Measurements from ENCODE around the gene ZBED2. TPM values are rescaled to one million over a fixed set of nuclear protein-coding genes. Genes with fewer than 3 reads are reported as not detected.
A peak's percentile ranks its signal among the peaks of the same experiment; 100 is the strongest.
"Not testable (repeated sequence)": the region's sequence is repeated elsewhere in the genome, so short reads cannot be mapped to it uniquely, and the experiment has no call there.

Gene ZBED2, protein sequence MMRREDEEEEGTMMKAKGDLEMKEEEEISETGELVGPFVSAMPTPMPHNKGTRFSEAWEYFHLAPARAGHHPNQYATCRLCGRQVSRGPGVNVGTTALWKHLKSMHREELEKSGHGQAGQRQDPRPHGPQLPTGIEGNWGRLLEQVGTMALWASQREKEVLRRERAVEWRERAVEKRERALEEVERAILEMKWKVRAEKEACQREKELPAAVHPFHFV
- total RNA-seq: under 1 TPM in 1 of 2 experiments, not detected in 1; 0.19 TPM
- 1 to 10 TPM in 1 of 2 donors, not detected in 1; 1.4 TPM for polyA plus RNA-seq

DNA sequence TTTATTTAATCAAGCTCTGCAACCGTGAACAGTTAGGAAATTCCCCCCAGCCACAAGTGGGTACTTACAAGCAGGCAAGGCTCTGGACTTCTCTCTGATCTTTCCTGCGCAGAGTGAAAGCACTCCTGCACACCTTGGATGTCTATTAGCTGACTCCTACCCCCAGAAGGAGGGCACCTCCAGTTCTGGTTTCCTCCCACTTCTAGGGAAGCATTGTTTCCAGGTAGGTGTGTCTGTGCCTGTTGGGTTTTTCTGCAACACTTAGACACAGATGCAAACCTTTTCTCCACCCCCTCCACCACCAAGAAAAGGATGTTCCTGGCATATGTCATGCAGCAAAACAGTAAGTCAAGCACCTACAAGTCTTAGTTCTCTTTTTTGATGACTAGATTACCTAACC lies at the start of gene ZBED2:
ZBED2 (minus strand) TSS at position 115 of the 400 bp plus-strand sequence. CDS start 1,145 bp downstream, outside the sequence.
- Histone ChIP-seq H3K27ac (ENCODE audit: low read depth, low read length) (no peak within 1 kb of the TSS), H3K4me3 (ENCODE audit: low read length in 2 of 2) (no peak within 1 kb of the TSS)
- POLR2A ChIA-PET (ENCODE audit: partially characterized antibody): no interaction called here

DNA sequence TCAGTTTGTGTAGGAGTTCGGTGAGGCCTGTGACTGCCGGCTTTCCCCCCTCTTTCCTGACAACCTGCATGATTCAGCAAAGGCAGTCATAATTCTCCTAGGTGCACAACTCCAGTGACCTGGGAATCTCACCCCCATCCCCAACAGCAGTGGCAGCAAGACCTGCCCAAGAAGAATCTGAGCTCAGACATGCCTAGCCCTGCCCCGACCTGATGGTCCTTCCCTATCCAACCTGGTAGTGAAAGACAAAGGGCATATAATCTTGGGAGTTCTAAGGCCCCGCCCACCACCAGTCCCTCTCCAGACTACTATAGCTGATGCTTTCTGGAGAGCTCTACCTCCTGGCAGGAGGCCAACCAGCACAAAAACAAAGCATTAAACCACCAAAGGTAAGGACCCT lies 44.2 kb upstream of the ZBED2 start:
- no peak overlapping the region for H3K4me3 ChIP-seq (ENCODE audit: low read length in 2 of 2)
- intact Hi-C loops (cut with micrococcal nuclease): no loop called here
- ChIA-PET POLR2A (ENCODE audit: partially characterized antibody) (no interaction called here), CTCF (ENCODE audit: partially characterized antibody) (no interaction called here)
- Mint-ChIP-seq H3K36me3 (peaks cover 73% of the 10 kb centered on the region in 2 donors), H3K4me3 (no peak overlapping the region), H3K27me3 (no peaks in the 10 kb centered on the region), H3K4me1 (peaks cover 0 to 10% (median 5%) of the 10 kb centered on the region in 4 donors), H3K9me3 (peaks cover 0 to 29% (median 10%) of the 10 kb centered on the region in 8 donors), H3K27ac (peak overlapping the region in 1 of 7 donors; percentile 66)
- H3K36me3 ChIP-seq (ENCODE audit: insufficient read depth, low read length): peaks cover 13% of the 10 kb centered on the region
- no peaks in the 10 kb centered on the region for H3K27me3 ChIP-seq (ENCODE audit: insufficient read depth, low read length)
- H3K4me1 ChIP-seq (ENCODE audit: insufficient read depth, low read length): no peaks in the 10 kb centered on the region
- no peak for DNase-seq
- no peak overlapping the region for H3K27ac ChIP-seq (ENCODE audit: low read depth, low read length)
- no peaks in the 10 kb centered on the region for H3K9me3 ChIP-seq (ENCODE audit: control insufficient read depth in 1 of 2, low read length in 2 of 2)

More for the DNA sequence above, at the start of gene ZBED2:
- intact Hi-C loops (cut with micrococcal nuclease): no loop called here
- peak within 1 kb of the TSS in 4 of 8 donors; percentile 7 to 60 (median 44) for H3K4me3 Mint-ChIP-seq
- Histone ChIP-seq H3K4me1 (ENCODE audit: insufficient read depth, low read length) (peaks cover 33% of the 10 kb centered on the region), H3K27me3 (ENCODE audit: insufficient read depth, low read length) (no peaks in the 10 kb centered on the region), H3K36me3 (ENCODE audit: insufficient read depth, low read length) (peaks cover 21% of the 10 kb centered on the region), H3K9me3 (ENCODE audit: control insufficient read depth in 1 of 2, low read length in 2 of 2) (no peaks in the 10 kb centered on the region)
- CTCF ChIA-PET (ENCODE audit: partially characterized antibody): interaction anchor here (0.9 kb wide), 1 partner anchor 21 kb away, joined by 4 read pairs; no protein-coding TSS in a partner anchor
- no peaks in the 10 kb centered on the region for H3K9me3 Mint-ChIP-seq
- H3K4me1 Mint-ChIP-seq: peaks cover 28 to 64% (median 50%) of the 10 kb centered on the region in 4 donors
- H3K27ac Mint-ChIP-seq: peak within 1 kb of the TSS; percentile 66 to 90 (median 77)
- H3K27me3 Mint-ChIP-seq: no peaks in the 10 kb centered on the region
- DNase-seq: peak in 1 of 5 donors; percentile 24
- peaks cover 61 to 65% of the 10 kb centered on the region in 2 donors for H3K36me3 Mint-ChIP-seq

DNA sequence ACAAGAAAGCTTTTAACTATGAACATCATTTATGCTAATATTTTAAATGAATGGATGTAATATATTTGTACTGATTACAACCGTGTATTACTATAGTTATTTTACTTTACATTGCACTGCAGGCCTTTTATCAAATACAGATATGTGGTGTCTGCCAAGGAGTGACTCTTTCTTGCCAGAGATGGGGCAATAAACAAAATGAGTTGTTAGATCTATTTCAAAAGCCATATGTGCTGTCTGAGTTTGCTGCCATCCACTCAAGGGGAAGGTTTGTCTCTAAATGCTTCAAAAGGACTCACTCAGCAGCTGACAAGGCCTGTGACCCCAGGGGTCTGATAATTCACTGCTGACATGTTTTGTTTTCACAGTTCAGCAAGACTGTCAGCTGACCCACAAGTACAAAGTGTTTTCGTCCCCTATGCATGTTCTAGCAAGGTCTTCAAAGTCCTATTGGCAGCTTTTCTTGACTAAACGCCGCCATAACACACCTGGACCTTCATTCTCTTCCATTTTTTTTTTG lies 41.3 kb upstream of the ZBED2 start:
- Histone ChIP-seq H3K4me1 (ENCODE audit: insufficient read depth, low read length) (no peaks in the 10 kb centered on the region), H3K27me3 (ENCODE audit: insufficient read depth, low read length) (no peaks in the 10 kb centered on the region), H3K27ac (ENCODE audit: low read depth, low read length) (no peak overlapping the region), H3K4me3 (ENCODE audit: low read length in 2 of 2) (no peak overlapping the region), H3K9me3 (ENCODE audit: control insufficient read depth in 1 of 2, low read length in 2 of 2) (no peaks in the 10 kb centered on the region), H3K36me3 (ENCODE audit: insufficient read depth, low read length) (peaks cover 13% of the 10 kb centered on the region)
- Mint-ChIP-seq H3K9me3 (peaks cover 0 to 6% (median 0%) of the 10 kb centered on the region in 8 donors), H3K27me3 (no peaks in the 10 kb centered on the region), H3K27ac (no peak overlapping the region), H3K36me3 (peaks cover 74 to 76% of the 10 kb centered on the region in 2 donors), H3K4me1 (peaks cover 0 to 5% (median 4%) of the 10 kb centered on the region in 4 donors), H3K4me3 (no peak overlapping the region)
- intact Hi-C loops (cut with micrococcal nuclease): no loop called here
- DNase-seq: no peak
- ChIA-PET CTCF (ENCODE audit: partially characterized antibody) (no interaction called here), POLR2A (ENCODE audit: partially characterized antibody) (interaction anchor here (0.6 to 0.7 kb wide), 2 partner anchors 14 to 341 kb away, joined by 3 read pairs; no protein-coding TSS in a partner anchor)

GRCh38 chr3:111635403-111635802 lies 40.3 kb upstream of the ZBED2 start:
- ChIA-PET CTCF (ENCODE audit: partially characterized antibody) (no interaction called here), POLR2A (ENCODE audit: partially characterized antibody) (no interaction called here)
- H3K9me3 Mint-ChIP-seq: peaks cover 0 to 3% (median 0%) of the 10 kb centered on the region in 8 donors
- peaks cover 13% of the 10 kb centered on the region for H3K36me3 ChIP-seq (ENCODE audit: insufficient read depth, low read length)
- intact Hi-C loops (cut with micrococcal nuclease): no loop called here
- DNase-seq: no peak
- H3K27ac ChIP-seq (ENCODE audit: low read depth, low read length): no peak overlapping the region
- H3K4me3 ChIP-seq (ENCODE audit: low read length in 2 of 2): no peak overlapping the region
- H3K4me1 Mint-ChIP-seq: peaks cover 0 to 5% (median 4%) of the 10 kb centered on the region in 4 donors
- H3K36me3 Mint-ChIP-seq: peaks cover 75 to 78% of the 10 kb centered on the region in 2 donors
- no peaks in the 10 kb centered on the region for H3K27me3 ChIP-seq (ENCODE audit: insufficient read depth, low read length)
- H3K27ac Mint-ChIP-seq: no peak overlapping the region
- H3K27me3 Mint-ChIP-seq: no peaks in the 10 kb centered on the region
- no peaks in the 10 kb centered on the region for H3K9me3 ChIP-seq (ENCODE audit: control insufficient read depth in 1 of 2, low read length in 2 of 2)
- H3K4me1 ChIP-seq (ENCODE audit: insufficient read depth, low read length): no peaks in the 10 kb centered on the region
- H3K4me3 Mint-ChIP-seq: no peak overlapping the region

GRCh38 chr3:111630638-111631037 lies 35.5 kb upstream of the ZBED2 start:
- H3K27me3 ChIP-seq (ENCODE audit: insufficient read depth, low read length); POLR2A ChIA-PET (ENCODE audit: partially characterized antibody); H3K27me3 Mint-ChIP-seq; H3K9me3 ChIP-seq (ENCODE audit: control insufficient read depth in 1 of 2, low read length in 2 of 2); H3K4me3 Mint-ChIP-seq; DNase-seq; intact Hi-C loops (cut with micrococcal nuclease); H3K27ac ChIP-seq (ENCODE audit: low read depth, low read length); H3K4me3 ChIP-seq (ENCODE audit: low read length in 2 of 2); H3K4me1 ChIP-seq (ENCODE audit: insufficient read depth, low read length): not testable (repeated sequence)
- H3K4me1 Mint-ChIP-seq: peaks cover 0 to 11% (median 8%) of the 10 kb centered on the region in 4 donors
- H3K27ac Mint-ChIP-seq: peak overlapping the region in 2 of 7 donors; percentile 43 to 47
- CTCF ChIA-PET (ENCODE audit: partially characterized antibody): interaction anchor here (1.0 kb wide), 1 partner anchor 13 kb away, joined by 3 read pairs; no protein-coding TSS in a partner anchor
- peaks cover 0 to 19% (median 8%) of the 10 kb centered on the region in 8 donors for H3K9me3 Mint-ChIP-seq
- peaks cover 67 to 74% of the 10 kb centered on the region in 2 donors for H3K36me3 Mint-ChIP-seq
- H3K36me3 ChIP-seq (ENCODE audit: insufficient read depth, low read length): peaks cover 19% of the 10 kb centered on the region

DNA sequence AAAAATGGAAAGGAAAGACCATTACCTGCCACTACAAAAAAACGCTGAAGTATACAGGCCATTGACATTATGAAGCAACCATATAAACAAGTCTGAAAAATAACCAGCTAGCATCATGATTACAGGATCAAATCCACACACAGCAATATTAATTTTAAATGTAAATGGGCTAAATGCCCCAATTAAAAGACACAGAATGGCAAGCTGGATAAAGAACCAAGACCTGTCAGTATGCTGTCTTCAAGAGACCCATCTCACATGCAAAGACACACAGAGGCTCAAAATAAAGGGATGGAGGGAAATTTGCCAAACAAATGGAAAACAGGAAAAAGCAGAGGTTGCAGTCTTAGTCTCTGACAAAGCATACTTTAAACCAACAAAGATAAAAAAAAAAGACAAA lies 33.9 kb upstream of the ZBED2 start:
- H3K4me1 ChIP-seq (ENCODE audit: insufficient read depth, low read length); H3K4me3 Mint-ChIP-seq; POLR2A ChIA-PET (ENCODE audit: partially characterized antibody); H3K9me3 ChIP-seq (ENCODE audit: control insufficient read depth in 1 of 2, low read length in 2 of 2); DNase-seq; H3K27ac ChIP-seq (ENCODE audit: low read depth, low read length); H3K27me3 Mint-ChIP-seq; intact Hi-C loops (cut with micrococcal nuclease); H3K27me3 ChIP-seq (ENCODE audit: insufficient read depth, low read length); H3K4me3 ChIP-seq (ENCODE audit: low read length in 2 of 2): not testable (repeated sequence)
- Mint-ChIP-seq H3K4me1 (peaks cover 0 to 11% (median 8%) of the 10 kb centered on the region in 4 donors), H3K27ac (peak overlapping the region in 2 of 7 donors; percentile 53 to 61), H3K36me3 (peaks cover 73 to 88% of the 10 kb centered on the region in 2 donors), H3K9me3 (peaks cover 0 to 19% (median 8%) of the 10 kb centered on the region in 8 donors)
- peaks cover 23% of the 10 kb centered on the region for H3K36me3 ChIP-seq (ENCODE audit: insufficient read depth, low read length)
- CTCF ChIA-PET (ENCODE audit: partially characterized antibody): interaction anchor here (2.2 kb wide), 1 partner anchor 13 kb away, joined by 6 read pairs; no protein-coding TSS in a partner anchor

- peaks cover 0 to 19% (median 8%) of the 10 kb centered on the region in 8 donors for H3K9me3 Mint-ChIP-seq
- intact Hi-C loops (cut with micrococcal nuclease): no loop called here
- peaks cover 68 to 87% of the 10 kb centered on the region in 2 donors for H3K36me3 Mint-ChIP-seq
- no peak overlapping the region for H3K4me3 Mint-ChIP-seq
- no peaks in the 10 kb centered on the region for H3K27me3 Mint-ChIP-seq
- Histone ChIP-seq H3K4me1 (ENCODE audit: insufficient read depth, low read length) (no peaks in the 10 kb centered on the region), H3K9me3 (ENCODE audit: control insufficient read depth in 1 of 2, low read length in 2 of 2) (no peaks in the 10 kb centered on the region), H3K27me3 (ENCODE audit: insufficient read depth, low read length) (no peaks in the 10 kb centered on the region), H3K4me3 (ENCODE audit: low read length in 2 of 2) (no peak overlapping the region), H3K36me3 (ENCODE audit: insufficient read depth, low read length) (peaks cover 28% of the 10 kb centered on the region), H3K27ac (ENCODE audit: low read depth, low read length) (no peak overlapping the region)
- POLR2A ChIA-PET (ENCODE audit: partially characterized antibody): interaction anchor here (1.0 kb wide), 1 partner anchor 40 kb away, joined by 3 read pairs; no protein-coding TSS in a partner anchor
- DNase-seq: no peak
- H3K27ac Mint-ChIP-seq: no peak overlapping the region
- peaks cover 0 to 11% (median 8%) of the 10 kb centered on the region in 4 donors for H3K4me1 Mint-ChIP-seq
- CTCF ChIA-PET (ENCODE audit: partially characterized antibody): interaction anchor here (2.2 kb wide), 1 partner anchor 11 kb away, joined by 6 read pairs; no protein-coding TSS in a partner anchor
These were observed 31.9 kb upstream of the ZBED2 start for GRCh38 chr3:111627092-111627491.

Measured in CD4-positive, alpha-beta memory T cell (primary cell).